ENCODE results near the gene DGKG. TPM values are rescaled to one million over a fixed set of nuclear protein-coding genes. Genes with fewer than 3 reads are reported as not detected.

The DGKG gene
- total and polyA plus RNA-seq, 4 donors: 2.1 to 13.7 (median 8.0) TPM

DNA sequence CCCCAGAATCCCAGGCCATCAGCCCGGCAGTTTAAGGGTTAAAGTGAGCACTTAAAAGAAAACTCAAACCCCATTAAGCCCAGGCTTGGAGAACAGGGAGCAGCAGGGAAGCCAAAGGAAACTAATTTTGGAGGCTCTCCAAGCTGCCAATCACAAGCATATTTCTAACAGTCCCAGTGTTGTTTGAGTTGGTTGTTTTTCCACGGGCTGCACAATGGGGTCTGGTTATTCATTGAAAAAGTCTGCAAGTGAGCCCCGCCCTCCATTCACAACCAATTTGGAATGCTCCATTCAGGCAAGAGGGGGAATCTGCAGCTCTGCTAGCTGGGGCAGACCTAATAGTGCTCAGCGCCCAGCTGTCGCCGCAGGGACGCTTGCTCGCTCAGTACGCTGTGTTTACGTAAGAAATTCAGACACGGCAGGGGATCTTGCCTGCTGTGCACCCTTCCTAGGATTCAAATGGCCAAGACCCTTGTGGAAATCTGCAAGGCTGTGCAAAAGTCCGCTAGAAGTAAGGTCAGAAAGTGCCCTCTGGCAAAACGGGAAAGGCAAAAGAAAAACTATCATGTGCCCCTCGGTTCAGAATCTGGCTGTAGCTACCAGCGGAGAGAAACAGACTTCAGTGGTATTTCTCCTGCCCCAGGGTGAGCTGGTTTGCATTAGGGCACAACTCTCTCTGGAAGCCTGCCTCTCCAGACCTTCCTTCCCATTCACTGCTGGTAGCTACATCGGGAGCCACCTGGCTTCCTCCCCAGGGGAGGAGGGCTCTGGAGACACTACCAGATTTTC is 264.2 kb downstream of the DGKG start:
- H3K27ac ChIP-seq (ENCODE audit: low read depth in 1 of 2, low read length in 1 of 2): peak overlapping the region in 1 of 2 donors; percentile 59
- peaks cover 5 to 88% (median 44%) of the 10 kb centered on the region in 5 donors for H3K4me1 ChIP-seq (ENCODE audit: control insufficient read depth in 5 of 5, insufficient read depth in 5 of 5, low read length in 5 of 5)
- TF ChIP-seq, protein P1, sequence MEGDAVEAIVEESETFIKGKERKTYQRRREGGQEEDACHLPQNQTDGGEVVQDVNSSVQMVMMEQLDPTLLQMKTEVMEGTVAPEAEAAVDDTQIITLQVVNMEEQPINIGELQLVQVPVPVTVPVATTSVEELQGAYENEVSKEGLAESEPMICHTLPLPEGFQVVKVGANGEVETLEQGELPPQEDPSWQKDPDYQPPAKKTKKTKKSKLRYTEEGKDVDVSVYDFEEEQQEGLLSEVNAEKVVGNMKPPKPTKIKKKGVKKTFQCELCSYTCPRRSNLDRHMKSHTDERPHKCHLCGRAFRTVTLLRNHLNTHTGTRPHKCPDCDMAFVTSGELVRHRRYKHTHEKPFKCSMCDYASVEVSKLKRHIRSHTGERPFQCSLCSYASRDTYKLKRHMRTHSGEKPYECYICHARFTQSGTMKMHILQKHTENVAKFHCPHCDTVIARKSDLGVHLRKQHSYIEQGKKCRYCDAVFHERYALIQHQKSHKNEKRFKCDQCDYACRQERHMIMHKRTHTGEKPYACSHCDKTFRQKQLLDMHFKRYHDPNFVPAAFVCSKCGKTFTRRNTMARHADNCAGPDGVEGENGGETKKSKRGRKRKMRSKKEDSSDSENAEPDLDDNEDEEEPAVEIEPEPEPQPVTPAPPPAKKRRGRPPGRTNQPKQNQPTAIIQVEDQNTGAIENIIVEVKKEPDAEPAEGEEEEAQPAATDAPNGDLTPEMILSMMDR (IDR thresholded peaks at IDR 0.05; ENCODE audit: control extremely low read depth, extremely low read depth): no peak
- peak; percentile 58 for ATAC-seq (ENCODE audit: insufficient read depth, low FRiP score)
- no peaks in the 10 kb centered on the region for H3K27me3 ChIP-seq (ENCODE audit: control insufficient read depth in 3 of 3, insufficient read depth in 3 of 3, low read length in 2 of 3)
- peak; percentile 93 to 98 (median 97) for DNase-seq
- no peak overlapping the region for H3K4me3 ChIP-seq
- no peaks in the 10 kb centered on the region for H3K9me3 ChIP-seq (ENCODE audit: control insufficient read depth in 4 of 4, insufficient read depth in 3 of 4, low read length in 3 of 4)
- WGBS, 2 donors: 1 to 6% methylated on average over 16 of the region's 16 CpGs
- H3K36me3 ChIP-seq (ENCODE audit: control insufficient read depth in 4 of 4, insufficient read depth in 4 of 4, low read length in 4 of 4): peaks cover 0 to 8% (median 2%) of the 10 kb centered on the region in 4 donors
- peak overlapping the region in 1 of 2 donors; percentile 70 for H3K9ac ChIP-seq (ENCODE audit: insufficient read depth in 1 of 2, low read length in 2 of 2)

DNA sequence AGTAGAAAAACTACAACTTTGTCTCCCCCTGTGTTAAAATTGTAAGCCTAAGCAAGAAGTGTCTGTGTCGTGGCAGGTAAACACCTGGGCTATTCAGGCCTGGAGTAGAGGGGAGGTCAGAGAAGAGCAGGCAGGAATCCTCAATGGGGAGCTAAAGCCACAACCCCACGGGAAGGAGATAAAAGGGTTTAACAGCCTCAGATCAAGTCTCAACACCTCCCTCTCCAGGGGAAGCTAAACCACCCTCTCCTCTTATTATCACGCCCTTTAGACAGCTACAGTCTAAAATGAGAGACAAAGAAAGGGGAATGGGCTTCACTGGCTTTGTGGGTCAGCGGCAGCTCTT is 264.7 kb downstream of the DGKG start:
- WGBS, 2 donors: 37 to 57% methylated on average over 4 of the region's 4 CpGs
- Histone ChIP-seq H3K4me3 (no peak overlapping the region), H3K36me3 (ENCODE audit: control insufficient read depth in 4 of 4, insufficient read depth in 4 of 4, low read length in 4 of 4) (peaks cover 0 to 8% (median 2%) of the 10 kb centered on the region in 4 donors), H3K4me1 (ENCODE audit: control insufficient read depth in 5 of 5, insufficient read depth in 5 of 5, low read length in 5 of 5) (peaks cover 5 to 82% (median 49%) of the 10 kb centered on the region in 5 donors), H3K9ac (ENCODE audit: insufficient read depth in 1 of 2, low read length in 2 of 2) (peak overlapping the region in 1 of 2 donors; percentile 70), H3K27me3 (ENCODE audit: control insufficient read depth in 3 of 3, insufficient read depth in 3 of 3, low read length in 2 of 3) (no peaks in the 10 kb centered on the region), H3K9me3 (ENCODE audit: control insufficient read depth in 4 of 4, insufficient read depth in 3 of 4, low read length in 3 of 4) (no peaks in the 10 kb centered on the region), H3K27ac (ENCODE audit: low read depth in 1 of 2, low read length in 1 of 2) (no peak overlapping the region)
- DNase-seq (no peak), ATAC-seq (ENCODE audit: insufficient read depth, low FRiP score) (no peak)
- TF ChIP-seq, protein P1 (IDR thresholded peaks at IDR 0.05; ENCODE audit: control extremely low read depth, extremely low read depth): no peak

Other genes with a start within 250 kb of the DGKG start
- 1 to 10 TPM; 2.5 to 3.2 TPM for gene CRYGS, start 182.1 kb upstream of the DGKG start, total RNA-seq
- gene CRYGS, start 182.1 kb upstream of the DGKG start, polyA plus RNA-seq: 1 to 10 TPM; 1.2 to 5.8 TPM
- 10 to 100 TPM in 1 of 2 donors, 1 to 10 TPM in 1; 9.4 to 17.3 TPM for gene TBCCD1, start 205.1 kb upstream of the DGKG start, total RNA-seq
- gene TBCCD1, start 205.1 kb upstream of the DGKG start, polyA plus RNA-seq: 1 to 10 TPM; 3.2 to 5.5 TPM
- 10 to 100 TPM; 46.1 to 57.6 TPM for gene DNAJB11, start 208.5 kb upstream of the DGKG start, total RNA-seq
- gene DNAJB11, start 208.5 kb upstream of the DGKG start, polyA plus RNA-seq: 100 to 1,000 TPM in 1 of 2 donors, 10 to 100 TPM in 1; 48.3 to 109 TPM